GM19035 (cell line): ENCODE data around the gene ABCA2.
"Not testable (repeated sequence)": the region's sequence is repeated elsewhere in the genome, so short reads cannot be mapped to it uniquely, and the experiment has no call there.

Source experiments
- ATAC-seq: cut with Tn5 transposase; IDR thresholded peaks from one replicate; pipeline ENCODE4 v1.9.1; 2021; ENCODE audit not compliant: unreplicated experiment

The ABCA2 gene

GRCh38 chr9:137017071-137017470 lies 11.0 kb downstream of the ABCA2 start:
- no peak for ATAC-seq

GRCh38 chr9:137016436-137016835 lies 11.6 kb downstream of the ABCA2 start:
- ATAC-seq, result no peak

GRCh38 chr9:137015976-137016375 lies 12.1 kb downstream of the ABCA2 start:
- ATAC-seq, result no peak

GRCh38 chr9:137015540-137015930 lies 12.5 kb downstream of the ABCA2 start:
- no peak for ATAC-seq

- no peak for ATAC-seq
Measured at GRCh38 chr9:137014776-137015539, 13.1 kb downstream of the ABCA2 start.

GRCh38 chr9:137014166-137014565 lies 13.9 kb downstream of the ABCA2 start:
- no peak for ATAC-seq

- no peak for ATAC-seq
Measured at GRCh38 chr9:137013571-137013940, 14.5 kb downstream of the ABCA2 start.

GRCh38 chr9:137012694-137013570 lies 15.1 kb downstream of the ABCA2 start:
- no peak for ATAC-seq

- no peak for ATAC-seq
Measured at GRCh38 chr9:137011907-137012675, 15.9 kb downstream of the ABCA2 start.

GRCh38 chr9:137011156-137011555 lies 16.9 kb downstream of the ABCA2 start:
- ATAC-seq, result no peak

GRCh38 chr9:137009938-137010732 lies 17.9 kb downstream of the ABCA2 start:
- ATAC-seq, result no peak

GRCh38 chr9:137009217-137009616 lies 18.8 kb downstream of the ABCA2 start:
- no peak for ATAC-seq

GRCh38 chr9:137008312-137008711 lies 19.7 kb downstream of the ABCA2 start:
- no peak for ATAC-seq

GRCh38 chr9:137007816-137008270 lies 20.2 kb downstream of the ABCA2 start:
- no peak for ATAC-seq

- no peak for ATAC-seq
Measured at GRCh38 chr9:137007108-137007815, 20.8 kb downstream of the ABCA2 start.

- no peak for ATAC-seq
Measured at GRCh38 chr9:137006116-137007003, 21.7 kb downstream of the ABCA2 start.

- not testable (repeated sequence) for ATAC-seq
Measured at GRCh38 chr9:137004285-137004684, 23.8 kb downstream of the ABCA2 start.

GRCh38 chr9:137002646-137003041 lies 25.4 kb downstream of the ABCA2 start:
- no peak for ATAC-seq
